Activated naive CD4-positive, alpha-beta T cell treated with anti-CD3 and anti-CD28 coated beads, Interleukin-2, amount 50 U/mL, for 72 hours (primary cell): ENCODE data around the gene RHEB. TPM values are rescaled to one million over a fixed set of nuclear protein-coding genes. Genes with fewer than 3 reads are reported as not detected.
"Not testable (repeated sequence)": the region's sequence is repeated elsewhere in the genome, so short reads cannot be mapped to it uniquely, and the experiment has no call there.

Experiments used
- ATAC-seq, 2 donors: fragments of 150-1000 bp; cut with Tn5 transposase; 2 replicates each; pipeline ENCODE4 v1.10.0; 2021; ENCODE audit warnings: mild to moderate bottlenecking in 2 of 2, moderate library complexity in 2 of 2
- DNase-seq, 2 donors: peaks; one replicate each; pipeline ENCODE4 v3.0.0; 2021 to 2022; ENCODE audit warnings: low spot score in 2 of 2
- H3K27ac Mint-ChIP-seq, 2 donors: one replicate each; pipeline ENCODE4 v1.8.0; 2022; ENCODE audit warnings: mild to moderate bottlenecking in 2 of 2, mixed read lengths in 2 of 2
- H3K36me3 Mint-ChIP-seq, 2 donors: one replicate each; pipeline ENCODE4 v1.8.0; 2022; ENCODE audit warnings: mixed read lengths in 2 of 2
- H3K9me3 Mint-ChIP-seq, 2 donors: one replicate each; pipeline ENCODE4 v1.8.0; 2022; ENCODE audit warnings: mixed read lengths in 2 of 2
- total RNA-seq, 2 donors: library from RNA; stranded (reverse); gene quantifications; one replicate each; pipeline ENCODE4 v1.2.3, GENCODE V29; 2022

Gene RHEB
- total RNA-seq, 2 donors from 2014 or later, result 37.1 to 81.9 TPM

- H3K36me3 Mint-ChIP-seq, result no peaks in the 10 kb centered on the region
- DNase-seq (no peak), ATAC-seq (no peak)
- no peak overlapping the region for H3K27ac Mint-ChIP-seq
- peaks cover 0 to 6% of the 10 kb centered on the region in 2 donors for H3K9me3 Mint-ChIP-seq
These were observed 20.5 kb upstream of the RHEB start for GRCh38 chr7:151540146-151540545.

- ATAC-seq, result peak in 1 of 2 donors; percentile 29
- Mint-ChIP-seq H3K9me3 (peaks cover 0 to 6% of the 10 kb centered on the region in 2 donors), H3K36me3 (no peaks in the 10 kb centered on the region), H3K27ac (no peak overlapping the region)
- no peak for DNase-seq
These were observed 19.5 kb upstream of the RHEB start for GRCh38 chr7:151539088-151539671.

- DNase-seq (no peak), ATAC-seq (peak in 1 of 2 donors; percentile 40)
- H3K9me3 Mint-ChIP-seq, result peaks cover 0 to 6% of the 10 kb centered on the region in 2 donors
- H3K27ac Mint-ChIP-seq, result peak overlapping the region in 1 of 2 donors; percentile 10
- no peaks in the 10 kb centered on the region for H3K36me3 Mint-ChIP-seq
These were observed 18.3 kb upstream of the RHEB start for GRCh38 chr7:151537818-151538561.

- not testable (repeated sequence) for H3K27ac Mint-ChIP-seq, H3K36me3 Mint-ChIP-seq, DNase-seq, ATAC-seq
- H3K9me3 Mint-ChIP-seq, result peaks cover 5 to 11% of the 10 kb centered on the region in 2 donors
These were observed 16.5 kb upstream of the RHEB start for GRCh38 chr7:151536178-151536577.

DNA sequence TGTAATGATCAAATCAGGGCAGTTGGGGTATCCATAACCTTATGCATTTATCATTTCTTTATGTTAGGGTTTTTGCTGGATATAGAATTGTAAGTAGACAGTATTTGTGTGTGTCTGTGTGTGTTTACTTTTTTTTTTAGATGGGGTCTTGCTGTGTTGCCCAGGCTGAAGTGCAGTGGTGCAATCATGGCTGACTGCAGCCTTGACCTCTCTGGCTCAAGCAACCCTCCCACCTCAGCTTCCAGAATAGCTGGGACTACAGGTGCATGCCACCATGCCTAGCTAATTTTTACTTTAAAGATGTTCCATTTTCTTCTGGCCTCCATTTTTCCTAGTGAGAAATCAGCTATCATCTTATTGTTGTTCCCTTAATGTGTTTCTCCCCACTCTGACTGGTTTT, 10.1 kb upstream of the RHEB start:
- H3K27ac Mint-ChIP-seq, result no peak overlapping the region
- peaks cover 11 to 14% of the 10 kb centered on the region in 2 donors for H3K9me3 Mint-ChIP-seq
- H3K36me3 Mint-ChIP-seq, result peaks cover 7 to 21% of the 10 kb centered on the region in 2 donors
- DNase-seq (no peak), ATAC-seq (no peak)

DNA sequence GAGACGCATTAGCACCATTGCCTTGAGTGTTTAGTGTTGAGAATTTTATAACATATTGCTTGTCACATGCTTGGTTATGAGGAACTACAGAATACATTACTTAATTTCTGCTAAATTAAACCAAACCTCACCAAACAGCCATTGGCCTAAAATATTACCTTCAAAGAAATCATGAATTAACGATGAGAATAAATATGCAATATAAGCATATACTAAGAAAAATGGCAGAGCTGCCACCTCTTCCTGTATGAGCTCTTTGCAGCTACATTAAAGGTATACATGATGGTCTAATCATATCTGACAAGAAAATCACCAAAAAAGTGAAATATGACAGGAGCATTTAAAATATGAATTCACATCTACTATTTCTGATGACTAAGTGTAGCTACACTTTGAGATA, 5.2 kb upstream of the RHEB start:
- H3K36me3 Mint-ChIP-seq, result peaks cover under 1 to 5% of the 10 kb centered on the region in 2 donors
- no peak overlapping the region for H3K27ac Mint-ChIP-seq
- DNase-seq (no peak), ATAC-seq (no peak)
- peaks cover 0 to under 1% of the 10 kb centered on the region in 2 donors for H3K9me3 Mint-ChIP-seq

DNA sequence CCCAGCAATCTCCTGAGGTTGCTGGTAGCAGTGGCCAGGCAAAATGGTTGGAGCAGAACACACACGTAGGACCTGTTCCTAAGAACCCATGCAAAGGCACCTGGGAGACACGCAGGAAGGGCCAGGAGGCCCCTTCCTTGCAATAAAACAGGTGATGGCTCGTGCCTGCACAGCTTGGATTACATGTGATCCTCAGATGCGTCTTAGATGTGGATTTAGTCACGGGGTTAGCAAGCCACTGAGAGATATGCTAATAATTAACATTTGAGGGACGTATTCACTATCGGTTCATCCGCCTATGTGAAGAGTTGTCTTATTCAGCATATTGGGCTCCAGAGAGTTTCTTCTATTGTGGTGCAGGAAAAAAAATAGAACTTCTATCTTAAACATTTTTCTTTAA, 4.6 kb upstream of the RHEB start:
- Mint-ChIP-seq H3K9me3 (no peaks in the 10 kb centered on the region), H3K27ac (no peak overlapping the region), H3K36me3 (peaks cover 0 to 9% of the 10 kb centered on the region in 2 donors)
- ATAC-seq (no peak), DNase-seq (no peak)

- Mint-ChIP-seq H3K27ac (peak overlapping the region; percentile 95 to 97), H3K36me3 (peaks cover 7 to 29% of the 10 kb centered on the region in 2 donors), H3K9me3 (no peaks in the 10 kb centered on the region)
- peak; percentile 3 for ATAC-seq
- peak; percentile 48 to 64 for DNase-seq
These were observed 945 bp upstream of the RHEB start for GRCh38 chr7:151520419-151521261.

DNA sequence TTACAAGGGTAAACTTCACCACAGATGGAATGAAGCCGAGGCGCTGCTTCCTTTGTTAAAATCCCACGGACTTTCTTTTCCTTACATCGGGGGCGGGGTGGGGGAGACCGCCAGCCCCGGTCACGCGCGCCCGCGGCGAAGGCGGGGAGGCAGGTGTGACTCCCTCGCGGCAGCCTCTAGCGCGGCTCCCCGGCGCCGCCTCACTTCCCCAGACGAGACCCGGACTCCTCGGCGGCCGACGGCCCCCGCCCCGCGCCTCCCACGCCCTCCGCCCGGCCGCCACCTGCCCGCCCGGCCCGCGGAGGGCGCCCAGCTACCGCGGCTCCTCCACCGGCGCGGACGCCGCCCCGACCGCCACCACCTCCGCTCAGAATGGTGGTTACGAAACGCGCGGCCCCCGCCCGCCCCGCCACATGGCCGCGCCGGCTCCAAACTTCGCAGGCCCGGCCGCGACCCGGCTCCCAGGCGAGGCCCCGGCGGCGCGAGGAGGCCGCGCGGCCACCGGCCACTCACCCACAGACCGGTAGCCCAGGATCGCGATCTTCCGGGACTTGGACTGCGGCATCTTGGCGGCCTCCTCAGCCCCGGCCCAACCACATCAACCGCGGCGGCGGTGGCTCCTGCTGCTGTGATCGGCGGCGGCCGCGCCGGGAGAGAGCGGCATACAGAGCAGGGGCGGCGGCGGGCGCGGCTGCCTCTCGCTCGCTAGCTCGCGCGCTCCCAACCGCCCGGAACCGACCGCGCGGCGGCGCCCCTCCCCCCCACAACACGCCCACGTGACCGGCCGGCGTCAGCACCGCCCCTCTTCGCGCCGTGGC, 539 bp downstream of the RHEB start:
- Mint-ChIP-seq H3K27ac (peak overlapping the region; percentile 97), H3K36me3 (peaks cover 7 to 29% of the 10 kb centered on the region in 2 donors)
- ATAC-seq (peak; percentile 56 to 66), DNase-seq (peak; percentile 50 to 79)
- not testable (repeated sequence) for H3K9me3 Mint-ChIP-seq

DNA sequence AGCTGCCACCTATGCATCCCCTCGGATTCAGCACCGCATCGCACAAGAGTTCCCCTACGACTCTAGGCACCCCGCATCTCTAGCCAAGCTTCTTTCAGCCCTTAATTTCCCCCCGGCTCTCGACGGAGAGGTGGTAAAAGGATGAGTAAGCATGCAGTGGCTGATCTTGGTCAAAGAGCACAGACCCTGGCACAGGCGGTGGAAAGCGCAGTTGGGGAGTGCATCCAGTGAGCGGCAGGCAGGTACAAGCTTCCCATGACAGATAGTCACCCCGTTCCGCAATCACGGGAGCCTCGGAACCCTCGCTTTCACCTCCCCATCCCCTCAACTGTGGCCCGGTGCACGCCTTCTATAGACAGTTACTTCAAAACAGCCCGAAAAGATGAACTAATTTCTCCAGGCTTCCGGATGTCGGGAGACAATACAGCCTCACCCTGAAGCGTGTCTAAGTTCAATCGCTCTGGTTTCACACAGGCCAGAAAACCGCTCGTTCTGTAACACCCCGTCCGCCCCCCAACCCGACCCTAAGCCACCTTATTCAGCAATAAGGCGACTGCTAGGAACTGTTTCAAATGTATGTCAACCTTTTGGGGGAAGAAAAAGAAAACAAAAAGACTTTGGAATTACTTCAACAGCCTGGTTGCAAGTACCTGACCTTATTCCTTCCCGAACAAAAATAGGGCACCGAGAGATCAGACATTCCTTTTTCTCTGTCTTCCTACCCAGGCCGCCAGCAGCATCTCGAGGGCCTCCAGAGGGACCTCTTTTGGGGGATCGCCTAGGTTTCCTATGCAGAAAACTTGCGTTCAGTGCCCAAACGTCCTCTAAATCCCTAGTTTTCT, 1.4 kb downstream of the RHEB start:
- peak overlapping the region; percentile 97 for H3K27ac Mint-ChIP-seq
- H3K36me3 Mint-ChIP-seq, result peaks cover 11 to 29% of the 10 kb centered on the region in 2 donors
- DNase-seq (peak; percentile 53 to 74), ATAC-seq (peak; percentile 11 to 37)
- H3K9me3 Mint-ChIP-seq, result no peaks in the 10 kb centered on the region

- no peak for DNase-seq
- Mint-ChIP-seq H3K9me3 (no peaks in the 10 kb centered on the region), H3K27ac (peak overlapping the region; percentile 72 to 97)
These were observed 2.0 kb downstream of the RHEB start for GRCh38 chr7:151517601-151518104.

DNA sequence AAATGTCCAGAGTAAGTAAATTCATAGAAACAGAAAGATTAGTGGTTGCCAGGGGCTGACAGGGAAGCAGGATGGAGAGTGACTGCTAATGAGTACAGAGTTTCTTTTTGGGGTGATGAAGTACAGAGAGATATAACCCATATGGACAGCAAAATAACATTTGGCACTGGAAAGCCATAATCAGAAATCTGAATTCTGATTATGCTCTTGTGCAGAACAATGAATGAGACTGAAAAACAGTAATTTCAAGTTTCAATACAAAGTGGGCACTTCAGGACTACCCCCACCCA, 4.5 kb downstream of the RHEB start:
- no peaks in the 10 kb centered on the region for H3K9me3 Mint-ChIP-seq
- H3K36me3 Mint-ChIP-seq, result peaks cover 25 to 28% of the 10 kb centered on the region in 2 donors
- no peak overlapping the region for H3K27ac Mint-ChIP-seq
- DNase-seq (no peak), ATAC-seq (no peak)

More at GRCh38 chr7:151517601-151518104, 2.0 kb downstream of the RHEB start:
- no peak for ATAC-seq
- peaks cover 16 to 29% of the 10 kb centered on the region in 2 donors for H3K36me3 Mint-ChIP-seq

DNA sequence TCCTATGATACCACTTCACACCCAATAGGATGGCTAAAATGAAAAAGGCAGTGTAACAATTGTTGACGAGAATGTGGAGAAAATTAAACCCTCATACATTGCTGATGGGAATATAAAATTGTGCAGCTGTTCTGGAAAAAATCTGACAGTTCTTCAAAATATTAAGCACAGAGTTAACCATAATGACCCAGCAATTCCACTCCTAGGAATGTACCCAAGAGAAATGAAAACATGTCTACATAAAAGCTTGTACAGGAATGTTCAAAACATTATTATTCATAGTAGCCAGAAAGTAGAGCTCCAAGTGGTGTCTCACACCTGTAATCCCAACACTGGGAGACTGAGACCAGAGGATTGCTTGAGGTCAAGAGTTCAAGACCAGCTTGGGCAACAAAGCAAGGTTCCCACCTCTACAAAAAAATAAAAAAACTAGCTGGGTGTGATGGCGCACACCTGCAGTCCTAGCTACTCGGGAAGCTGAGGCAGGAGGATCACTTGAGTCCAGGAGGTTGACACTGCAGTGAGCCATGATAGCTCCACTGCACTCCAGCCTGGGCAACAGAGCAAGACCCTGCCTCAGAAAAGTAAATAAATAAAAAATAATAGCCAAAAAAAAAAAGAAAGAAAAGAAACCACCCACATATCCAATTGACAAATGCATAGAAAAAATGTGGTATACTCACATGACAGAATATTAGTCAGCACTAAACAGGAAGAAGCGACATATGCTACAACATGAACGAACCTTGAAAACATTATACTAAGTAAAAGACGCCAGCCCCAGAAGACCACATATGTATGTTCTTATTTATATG, 5.0 kb downstream of the RHEB start:
- H3K27ac Mint-ChIP-seq, result no peak overlapping the region
- H3K9me3 Mint-ChIP-seq, result no peaks in the 10 kb centered on the region
- DNase-seq, result no peak
- no peak for ATAC-seq
- H3K36me3 Mint-ChIP-seq, result peaks cover 23 to 25% of the 10 kb centered on the region in 2 donors

DNA sequence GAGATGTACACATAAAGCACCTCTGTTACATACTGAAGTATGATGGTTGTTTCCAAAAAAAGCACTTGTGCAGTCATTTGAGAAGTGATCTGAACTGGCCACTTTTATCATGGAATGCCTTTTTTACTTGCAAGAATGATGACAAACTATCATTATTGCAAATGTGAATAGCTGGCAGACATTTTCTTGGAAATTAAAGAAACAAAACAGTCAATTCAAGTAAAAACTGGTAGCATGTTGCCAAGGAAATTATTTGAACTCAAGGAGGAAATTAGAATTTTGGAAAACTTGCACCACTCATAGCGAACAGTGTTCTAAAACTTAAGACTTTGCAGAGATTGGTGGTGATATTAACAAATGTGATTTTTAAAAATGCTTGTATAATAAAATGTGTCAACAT, 6.6 kb downstream of the RHEB start:
- H3K27ac Mint-ChIP-seq, result no peak overlapping the region
- DNase-seq, result no peak
- peaks cover 13 to 20% of the 10 kb centered on the region in 2 donors for H3K36me3 Mint-ChIP-seq
- ATAC-seq, result no peak
- no peaks in the 10 kb centered on the region for H3K9me3 Mint-ChIP-seq

DNA sequence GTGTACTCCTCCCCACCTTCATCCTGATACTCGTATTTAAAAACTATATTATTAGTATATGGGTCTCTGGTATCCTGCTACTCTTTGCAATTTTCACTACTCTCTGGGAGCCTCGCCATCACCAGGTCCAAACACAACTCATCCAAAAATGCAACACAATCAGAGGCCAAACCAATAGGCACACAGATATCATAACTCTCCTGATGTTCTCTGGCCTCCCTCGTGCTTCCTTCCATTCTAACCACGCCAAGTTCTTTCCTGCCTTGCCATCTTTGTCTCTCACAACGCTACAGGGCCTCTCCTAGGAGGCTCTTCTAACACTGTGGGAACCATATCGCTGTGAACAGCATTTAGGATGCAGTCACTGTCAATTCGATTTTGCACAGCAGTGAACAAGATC, 7.3 kb downstream of the RHEB start:
- no peak overlapping the region for H3K27ac Mint-ChIP-seq
- ATAC-seq, result no peak
- peaks cover 7 to 18% of the 10 kb centered on the region in 2 donors for H3K36me3 Mint-ChIP-seq
- DNase-seq, result no peak
- no peaks in the 10 kb centered on the region for H3K9me3 Mint-ChIP-seq
